MG63 (cell line): ENCODE data around the gene DYNC2LI1. TPM values are rescaled to one million over a fixed set of nuclear protein-coding genes. Genes with fewer than 3 reads are reported as not detected.
"Not testable (repeated sequence)": the region's sequence is repeated elsewhere in the genome, so short reads cannot be mapped to it uniquely, and the experiment has no call there.

Experiments used
- DNase-seq: peaks from one replicate; pipeline ENCODE4 v3.0.0-alpha.2; 2020
- H3K27me3 ChIP-seq: fragments of 250-450 bp; sonication (Bioruptor Pico); 2 replicates; pipeline ENCODE4 v1.5.1; 2020; ENCODE audit warnings: mild to moderate bottlenecking, moderate library complexity
- H3K36me3 ChIP-seq: fragments of 250-450 bp; sonication (Bioruptor Pico); 2 replicates; pipeline ENCODE4 v1.5.1; 2020; ENCODE audit warnings: mild to moderate bottlenecking, moderate library complexity
- H3K4me3 ChIP-seq: fragments of 250-450 bp; sonication (Bioruptor Pico); 2 replicates; pipeline ENCODE4 v1.5.1; 2020; ENCODE audit warnings: mild to moderate bottlenecking, moderate library complexity
- H3K9me3 ChIP-seq: fragments of 250-450 bp; sonication (Bioruptor Pico); 2 replicates; pipeline ENCODE4 v1.5.1; 2020; ENCODE audit warnings: mild to moderate bottlenecking, moderate library complexity
- total RNA-seq: library from RNA; depleted of rRNA; stranded (reverse); fragments of >200 nt; shearing (Covaris generic); gene quantifications from 2 replicates; pipeline ENCODE4 v1.2.3, GENCODE V29; 2014; ENCODE audit warnings: low replicate concordance; rRNA removed

Gene DYNC2LI1
- 22.4 and 22.5 TPM in 2 replicates for total RNA-seq

DNA sequence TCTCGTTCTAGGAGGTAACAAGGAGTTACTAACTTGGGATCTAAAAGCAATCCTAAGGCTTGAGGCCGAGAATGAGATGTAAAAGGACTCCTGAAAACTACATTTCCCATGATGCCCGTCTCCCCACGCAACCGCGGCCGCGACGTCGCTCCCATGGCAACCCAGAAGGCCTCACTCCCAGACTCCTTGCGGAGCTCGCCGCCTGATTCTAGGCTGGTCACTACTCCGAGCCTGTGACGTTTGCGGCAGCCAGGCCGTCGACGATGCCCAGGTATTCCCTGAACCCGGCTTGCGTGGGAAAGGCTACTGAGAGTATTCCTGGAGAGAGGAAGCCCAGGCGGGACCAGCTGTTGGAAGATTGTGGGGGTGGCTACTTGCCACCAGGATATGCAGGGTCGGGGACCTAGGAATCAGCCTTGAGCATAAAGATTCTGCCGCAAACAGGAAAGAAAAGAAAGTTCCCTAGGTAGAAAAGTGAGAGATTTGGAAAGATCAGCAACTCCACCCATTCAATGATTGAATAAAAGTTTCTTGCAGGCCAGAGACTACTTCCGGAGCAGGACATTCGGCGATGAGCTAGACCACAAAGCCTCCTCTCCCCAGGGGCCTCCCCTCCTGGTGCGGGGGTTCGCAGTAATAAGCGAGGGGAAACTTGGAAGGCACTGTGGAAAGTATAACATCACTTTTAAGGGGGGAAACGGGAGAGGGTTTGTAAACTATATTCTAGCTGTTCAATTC lies at the start of gene DYNC2LI1:
TSS of gene DYNC2LI1 (plus strand) at position 164 of the 738 bp plus-strand sequence. CDS start at position 264, 100 bp downstream.
- H3K36me3 ChIP-seq, result no peaks in the 10 kb centered on the region; the same call in 1 of the 2 replicates
- H3K27me3 ChIP-seq, result no peaks in the 10 kb centered on the region
- no peaks in the 10 kb centered on the region for H3K9me3 ChIP-seq
- peak within 1 kb of the TSS; percentile 92 for H3K4me3 ChIP-seq
- DNase-seq, result peak; percentile 93

DNA sequence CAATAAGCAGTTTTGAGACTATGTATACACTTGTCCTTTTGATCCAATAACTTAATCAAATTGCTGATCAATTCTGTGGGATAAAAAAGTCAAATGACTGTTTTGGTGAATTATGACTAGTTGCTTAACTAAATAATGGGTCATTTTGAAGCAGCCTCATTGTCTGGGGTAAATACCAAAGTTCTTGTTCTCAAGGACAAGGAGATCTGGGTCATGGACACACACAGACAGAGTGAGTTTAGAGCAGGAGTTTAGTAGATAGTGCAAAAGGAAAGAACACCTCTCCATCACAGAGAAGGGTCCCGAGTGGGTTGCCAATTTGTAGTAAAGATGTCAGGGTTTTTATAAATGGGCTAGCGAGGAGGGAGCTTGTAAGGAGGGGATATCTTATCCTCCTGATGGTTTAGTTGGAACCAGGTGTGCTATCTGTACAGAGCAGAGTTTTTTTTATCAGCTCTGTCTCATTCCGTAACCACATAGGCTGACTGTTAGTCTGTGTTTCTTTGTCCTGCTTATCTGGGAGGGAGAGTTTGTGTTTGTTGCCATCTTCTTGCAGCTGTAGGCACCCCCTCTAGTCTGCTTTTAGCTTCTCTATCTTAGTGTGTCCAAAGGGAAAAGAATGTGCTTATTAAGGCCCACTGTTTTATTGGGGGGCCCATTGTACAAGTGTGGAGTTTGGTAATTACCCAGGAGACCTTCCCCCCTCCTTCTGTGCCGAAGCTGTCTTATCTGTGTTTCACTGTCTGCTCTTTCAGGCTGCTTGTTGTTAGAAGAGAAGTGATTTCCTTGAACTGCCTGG lies 48.9 kb upstream of the DYNC2LI1 start:
- no peak for DNase-seq
- H3K4me3 ChIP-seq, result no peak overlapping the region

DNA sequence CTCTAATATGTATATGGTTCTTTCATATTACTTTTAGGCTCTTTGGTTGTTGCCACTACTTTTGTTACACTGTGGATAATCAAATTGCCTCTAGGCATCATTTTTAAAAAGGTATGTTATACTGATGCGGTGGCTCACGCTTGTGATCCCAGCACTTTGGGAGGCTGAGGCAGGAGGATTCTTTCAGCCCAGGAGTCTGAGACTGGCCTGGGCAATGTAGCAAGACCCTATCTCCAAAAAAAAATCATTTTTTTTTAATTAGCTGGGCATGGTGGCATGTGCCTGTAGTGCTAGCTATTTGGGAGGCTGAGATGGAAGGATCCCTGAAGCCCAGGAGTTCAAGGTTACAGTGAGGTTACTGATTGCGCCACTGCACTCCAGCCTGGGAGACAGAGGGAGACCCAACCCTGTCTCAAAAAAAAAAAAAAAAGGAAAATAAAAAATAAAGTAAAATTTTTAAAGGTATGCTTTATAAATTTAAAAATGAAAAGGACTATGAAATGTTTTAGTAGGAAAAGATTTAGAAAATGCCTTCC lies 48.1 kb upstream of the DYNC2LI1 start:
- DNase-seq, result no peak

More for the DNA sequence above, 48.9 kb upstream of the DYNC2LI1 start:
- no peaks in the 10 kb centered on the region for H3K36me3 ChIP-seq
- no peaks in the 10 kb centered on the region for H3K9me3 ChIP-seq
- no peaks in the 10 kb centered on the region for H3K27me3 ChIP-seq

DNA sequence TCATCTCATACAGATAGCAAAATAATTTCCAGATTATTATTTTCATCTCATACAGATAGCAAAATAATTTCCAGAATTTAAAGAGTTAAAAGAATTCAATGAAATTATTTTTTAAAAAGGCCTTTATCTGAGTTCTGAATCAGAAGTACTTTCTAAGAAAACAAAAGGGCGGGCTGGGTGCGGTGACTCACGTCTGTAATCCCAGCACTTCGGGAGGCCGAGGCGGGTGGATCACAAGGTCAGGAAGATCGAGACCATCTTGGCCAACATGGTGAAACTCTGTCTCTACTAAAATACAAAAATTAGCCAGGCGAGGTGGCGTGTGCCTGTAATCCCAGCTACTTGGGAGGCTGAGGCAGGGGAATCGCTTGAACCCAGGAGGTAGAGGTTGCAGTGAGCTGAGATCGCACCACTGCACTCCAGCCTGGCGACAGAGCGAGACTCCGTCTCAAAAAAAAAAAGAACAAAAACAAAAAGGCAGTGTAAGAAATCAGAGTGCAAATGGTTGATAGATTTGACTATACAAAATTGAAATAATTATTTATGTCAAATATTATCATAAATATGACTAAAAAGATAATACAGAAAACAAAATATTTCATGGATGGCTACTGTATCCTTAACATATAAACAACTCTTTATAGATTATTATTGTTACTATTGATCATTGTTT lies 46.7 kb upstream of the DYNC2LI1 start:
- not testable (repeated sequence) for H3K27me3 ChIP-seq, H3K9me3 ChIP-seq, H3K36me3 ChIP-seq, H3K4me3 ChIP-seq, DNase-seq

More for the DNA sequence above, 48.1 kb upstream of the DYNC2LI1 start:
- Histone ChIP-seq H3K9me3 (no peaks in the 10 kb centered on the region), H3K36me3 (no peaks in the 10 kb centered on the region), H3K4me3 (no peak overlapping the region), H3K27me3 (no peaks in the 10 kb centered on the region)

DNA sequence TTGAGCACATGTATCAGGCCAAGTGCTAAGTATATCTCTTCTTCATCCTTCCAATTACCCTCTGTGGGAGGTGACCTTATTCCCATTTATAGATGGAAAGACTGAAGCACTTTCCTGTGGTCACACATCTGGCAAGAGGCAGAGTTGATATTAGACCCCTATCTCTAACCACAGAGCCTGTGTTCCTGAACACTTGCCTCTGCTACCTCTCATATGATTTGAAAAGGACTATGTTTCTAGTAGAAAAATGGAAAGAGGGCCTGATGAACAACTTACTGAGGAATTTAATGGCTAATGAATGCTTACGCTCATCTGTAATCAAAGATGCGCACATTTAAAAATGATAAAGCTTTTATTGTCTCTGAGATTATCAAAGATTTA lies 46.2 kb upstream of the DYNC2LI1 start:
- DNase-seq, result no peak
- H3K9me3 ChIP-seq, result no peaks in the 10 kb centered on the region
- no peaks in the 10 kb centered on the region for H3K36me3 ChIP-seq
- H3K4me3 ChIP-seq, result no peak overlapping the region
- no peaks in the 10 kb centered on the region for H3K27me3 ChIP-seq

DNA sequence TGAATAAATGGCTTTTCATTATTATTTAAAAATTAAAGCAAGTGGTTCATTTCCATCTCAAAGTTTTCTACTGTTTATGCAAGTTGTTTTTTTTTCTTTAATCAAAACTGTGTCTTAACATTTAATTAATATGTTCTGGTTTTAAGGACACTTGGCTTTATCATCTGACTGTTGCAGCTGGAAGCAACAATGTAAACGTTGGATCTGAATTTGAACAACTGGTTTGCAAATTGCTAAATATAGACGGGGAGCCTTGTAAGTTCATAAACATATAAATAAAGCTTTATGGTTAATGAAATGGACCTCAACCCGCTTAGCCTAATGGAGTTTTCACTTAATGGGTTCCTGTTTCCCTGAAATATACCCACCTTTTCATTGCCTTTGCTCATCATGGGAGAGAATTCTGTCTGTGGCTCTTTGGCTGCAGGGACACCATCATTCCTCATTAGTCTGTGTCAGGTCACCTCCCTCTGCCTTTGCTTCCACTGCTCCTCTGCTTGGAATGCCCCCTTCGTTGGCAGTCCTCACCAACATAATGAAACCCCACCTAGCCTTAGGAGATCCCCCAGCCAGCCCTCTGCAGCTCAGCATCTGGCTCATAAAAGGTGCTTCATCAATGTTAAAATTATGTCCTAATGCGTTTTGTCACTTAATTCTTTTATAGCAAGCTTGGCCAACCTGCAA lies 44.2 kb upstream of the DYNC2LI1 start:
- Histone ChIP-seq H3K4me3 (no peak overlapping the region), H3K9me3 (no peaks in the 10 kb centered on the region), H3K27me3 (no peaks in the 10 kb centered on the region), H3K36me3 (no peaks in the 10 kb centered on the region)
- DNase-seq, result no peak

DNA sequence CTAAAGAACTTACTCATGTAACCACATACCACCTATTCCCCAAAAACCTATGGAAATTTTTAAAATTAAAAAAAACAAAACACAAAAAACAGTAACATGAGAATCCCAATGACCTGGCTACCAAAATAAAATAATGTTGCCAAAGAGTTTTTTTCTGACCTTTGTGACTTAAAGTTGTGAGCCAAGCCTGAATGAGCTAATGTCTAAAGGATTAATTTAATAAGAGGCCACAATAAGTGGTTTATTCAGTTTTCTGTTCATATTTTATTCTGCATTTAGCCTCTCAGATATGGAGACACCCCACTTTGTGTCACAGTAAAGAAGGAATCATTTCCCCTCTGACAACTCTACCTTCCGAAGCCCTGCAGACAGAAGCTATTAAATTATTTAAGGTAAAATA lies 42.6 kb upstream of the DYNC2LI1 start:
- Histone ChIP-seq H3K27me3 (no peaks in the 10 kb centered on the region), H3K36me3 (no peaks in the 10 kb centered on the region), H3K9me3 (no peaks in the 10 kb centered on the region), H3K4me3 (no peak overlapping the region)
- DNase-seq, result no peak

DNA sequence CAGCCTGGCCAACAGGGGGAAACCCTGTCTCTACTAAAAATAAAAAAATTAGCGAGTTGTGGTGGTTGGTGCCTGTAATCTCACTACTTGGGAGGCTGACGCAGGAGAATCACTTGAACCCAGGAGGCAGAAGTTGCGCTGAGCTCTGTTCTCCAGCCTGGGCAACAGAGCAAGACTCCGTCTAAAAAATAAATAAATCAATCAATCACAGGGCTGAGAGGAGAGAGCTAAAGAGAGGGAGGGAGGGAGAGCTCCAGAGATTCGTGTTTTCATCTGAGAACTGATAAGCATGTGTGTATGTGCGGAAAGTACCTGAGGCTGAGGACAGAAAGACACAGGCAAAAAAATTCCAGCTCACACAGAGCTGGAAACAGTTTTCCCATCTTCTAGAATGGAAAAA lies 37.2 kb upstream of the DYNC2LI1 start:
- Histone ChIP-seq H3K4me3 (no peak overlapping the region), H3K36me3 (no peaks in the 10 kb centered on the region), H3K27me3 (no peaks in the 10 kb centered on the region), H3K9me3 (no peaks in the 10 kb centered on the region)
- DNase-seq, result no peak

DNA sequence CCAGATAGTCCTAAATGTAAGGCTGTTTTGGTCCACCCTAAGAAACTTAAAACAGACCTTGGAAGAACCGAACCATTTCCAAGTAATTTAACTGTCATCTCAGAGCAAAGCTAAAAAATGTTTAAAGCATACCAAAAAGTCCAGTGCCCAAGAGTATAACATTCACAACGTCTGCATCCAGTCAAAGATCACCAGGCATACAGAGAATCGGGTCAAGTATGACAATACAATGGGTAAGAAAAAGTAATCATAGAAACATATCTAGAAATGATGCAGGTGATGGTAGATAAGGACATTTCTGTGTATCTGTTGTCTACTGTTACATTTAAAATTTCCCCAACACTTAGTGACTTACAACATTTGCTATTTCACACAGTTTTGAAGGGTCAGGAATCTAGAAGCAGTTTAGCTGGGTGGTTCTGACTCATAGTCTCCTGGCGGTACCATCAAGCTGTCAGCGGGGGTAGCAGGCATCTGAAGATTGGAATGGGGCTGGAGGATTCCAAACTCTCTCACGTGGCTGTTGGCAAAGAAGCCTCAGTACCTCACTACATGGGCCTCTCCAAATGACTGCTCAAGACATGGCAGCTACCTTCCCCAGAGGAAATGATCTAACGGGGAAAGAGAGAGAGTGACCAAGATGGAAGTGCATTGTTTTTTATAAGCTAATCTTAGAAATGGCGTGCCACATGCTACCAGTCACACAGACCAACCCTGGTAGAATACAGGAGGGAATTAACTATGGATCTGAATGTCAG lies 36.6 kb upstream of the DYNC2LI1 start:
- no peaks in the 10 kb centered on the region for H3K9me3 ChIP-seq
- H3K4me3 ChIP-seq, result no peak overlapping the region
- no peaks in the 10 kb centered on the region for H3K36me3 ChIP-seq
- peak; percentile 85 for DNase-seq
- no peaks in the 10 kb centered on the region for H3K27me3 ChIP-seq

DNA sequence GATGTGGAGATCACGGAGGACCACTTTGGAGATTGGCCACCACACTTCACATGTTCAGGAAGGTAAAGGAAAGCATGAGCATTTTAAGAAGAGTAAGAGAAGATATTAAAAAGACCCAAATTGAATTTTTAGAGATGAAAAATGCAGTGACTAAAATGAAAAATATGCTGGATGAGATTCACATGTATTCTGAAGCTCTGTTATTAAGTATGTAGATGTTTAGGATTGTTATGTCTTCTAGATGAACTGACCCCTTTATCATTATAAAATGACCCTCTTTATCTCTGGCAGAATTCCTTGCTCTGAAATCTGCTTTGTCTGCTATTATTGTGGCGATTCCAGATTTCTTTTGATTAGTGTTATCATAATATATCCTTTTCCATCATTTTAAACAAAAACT lies 36.0 kb upstream of the DYNC2LI1 start:
- Histone ChIP-seq H3K9me3 (no peaks in the 10 kb centered on the region), H3K36me3 (no peaks in the 10 kb centered on the region), H3K27me3 (no peaks in the 10 kb centered on the region), H3K4me3 (no peak overlapping the region)
- no peak for DNase-seq

DNA sequence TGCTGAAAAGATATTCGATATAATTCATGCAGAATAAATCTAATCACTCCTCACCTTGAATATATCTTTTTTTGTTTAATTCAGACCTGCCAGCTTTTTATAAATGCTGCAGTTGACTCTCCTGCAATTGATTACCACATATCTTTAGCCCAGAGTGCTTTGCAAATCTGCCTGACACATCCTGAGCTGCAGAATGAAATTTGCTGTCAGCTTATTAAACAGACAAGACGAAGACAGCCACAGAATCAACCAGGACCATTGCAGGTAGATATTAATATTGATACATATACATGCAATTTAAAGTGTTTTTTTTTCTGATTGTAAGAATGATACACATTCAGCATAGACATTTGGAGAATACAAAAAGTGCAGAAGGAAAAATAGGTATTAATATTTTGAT lies 35.6 kb upstream of the DYNC2LI1 start:
- H3K4me3 ChIP-seq, result no peak overlapping the region
- no peak for DNase-seq
- H3K27me3 ChIP-seq, result no peaks in the 10 kb centered on the region
- no peaks in the 10 kb centered on the region for H3K36me3 ChIP-seq
- no peaks in the 10 kb centered on the region for H3K9me3 ChIP-seq

DNA sequence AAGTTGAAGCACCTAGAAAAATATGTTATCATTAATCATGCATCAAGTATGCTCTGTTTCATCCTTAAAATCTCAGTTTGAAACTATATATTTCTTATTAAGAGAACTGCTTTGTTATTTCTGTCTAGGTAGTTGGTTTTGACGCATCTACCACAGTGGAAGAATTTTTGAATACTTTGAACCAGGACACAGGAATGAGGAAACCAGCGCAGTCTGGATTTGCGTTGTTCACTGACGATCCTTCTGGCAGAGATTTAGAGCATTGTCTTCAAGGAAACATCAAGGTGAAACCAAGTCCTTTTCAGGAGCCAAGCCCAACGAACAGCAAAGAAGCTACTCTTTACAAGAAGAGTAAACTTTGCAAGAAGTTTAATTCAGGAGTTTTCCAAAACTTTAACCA lies 30.1 kb upstream of the DYNC2LI1 start:
- Histone ChIP-seq H3K9me3 (no peaks in the 10 kb centered on the region), H3K36me3 (no peaks in the 10 kb centered on the region), H3K4me3 (no peak overlapping the region), H3K27me3 (no peaks in the 10 kb centered on the region)
- DNase-seq, result no peak

DNA sequence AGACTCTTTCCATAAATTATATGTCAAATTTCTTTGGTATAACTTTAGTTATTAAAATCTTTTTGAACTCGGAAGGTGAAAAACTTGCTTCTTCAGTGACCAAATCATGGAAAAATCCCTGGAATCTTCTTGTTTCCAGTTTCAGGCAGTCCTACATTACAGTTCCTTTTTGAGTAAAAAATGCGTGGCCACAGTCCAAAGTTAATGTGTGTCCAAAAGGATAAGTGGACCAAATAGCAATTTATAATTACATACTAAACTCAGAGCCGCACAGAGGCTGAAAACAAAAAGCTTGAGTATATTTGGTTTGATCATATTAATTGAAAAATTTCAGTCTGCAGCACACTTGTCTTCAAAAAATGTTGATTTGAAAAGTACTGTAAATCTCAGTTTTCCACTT lies 28.4 kb upstream of the DYNC2LI1 start:
- Histone ChIP-seq H3K9me3 (no peaks in the 10 kb centered on the region), H3K36me3 (no peaks in the 10 kb centered on the region), H3K4me3 (no peak overlapping the region), H3K27me3 (no peaks in the 10 kb centered on the region)
- no peak for DNase-seq

DNA sequence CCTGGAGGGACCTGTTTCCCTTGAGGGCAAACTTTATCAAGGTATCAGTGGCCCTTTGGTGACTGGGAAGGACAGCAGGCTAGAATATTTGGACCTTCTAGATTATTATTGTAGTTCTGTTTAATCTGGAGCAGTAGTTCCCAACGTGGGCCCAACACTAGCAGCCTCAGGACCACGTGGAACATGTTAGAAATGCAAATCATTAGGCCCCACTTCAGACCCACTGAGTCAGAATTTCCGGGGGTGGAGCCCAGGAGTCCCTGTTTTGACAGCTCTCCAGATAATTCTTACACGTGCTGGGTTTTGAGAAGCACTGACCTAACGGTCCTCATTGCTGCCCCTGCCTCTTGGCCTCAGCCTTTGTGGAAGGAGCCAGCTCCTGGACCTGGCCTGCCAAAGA lies 25.5 kb upstream of the DYNC2LI1 start:
- Histone ChIP-seq H3K9me3 (no peaks in the 10 kb centered on the region), H3K36me3 (no peaks in the 10 kb centered on the region), H3K4me3 (no peak overlapping the region), H3K27me3 (no peaks in the 10 kb centered on the region)
- DNase-seq, result no peak

DNA sequence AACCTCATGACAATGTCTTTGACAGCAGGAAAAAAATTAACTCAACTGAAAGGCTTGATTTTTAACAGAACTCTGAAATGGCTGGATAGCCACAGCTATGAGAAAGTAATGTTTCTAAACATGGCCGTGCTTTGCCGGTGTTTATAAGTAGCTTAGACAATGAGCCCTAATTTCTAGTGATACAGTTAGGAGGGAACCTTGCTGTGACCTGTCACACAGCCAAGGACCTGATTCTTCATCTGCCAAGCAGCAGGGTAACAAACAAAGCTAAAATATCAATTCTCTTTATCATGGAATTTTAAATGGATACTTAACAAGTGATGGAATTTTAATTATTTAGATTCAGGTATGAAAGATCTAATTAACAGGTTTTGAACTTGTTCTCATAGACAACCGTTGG lies 24.3 kb upstream of the DYNC2LI1 start:
- DNase-seq, result no peak
- Histone ChIP-seq H3K9me3 (no peaks in the 10 kb centered on the region), H3K36me3 (no peaks in the 10 kb centered on the region)

DNA sequence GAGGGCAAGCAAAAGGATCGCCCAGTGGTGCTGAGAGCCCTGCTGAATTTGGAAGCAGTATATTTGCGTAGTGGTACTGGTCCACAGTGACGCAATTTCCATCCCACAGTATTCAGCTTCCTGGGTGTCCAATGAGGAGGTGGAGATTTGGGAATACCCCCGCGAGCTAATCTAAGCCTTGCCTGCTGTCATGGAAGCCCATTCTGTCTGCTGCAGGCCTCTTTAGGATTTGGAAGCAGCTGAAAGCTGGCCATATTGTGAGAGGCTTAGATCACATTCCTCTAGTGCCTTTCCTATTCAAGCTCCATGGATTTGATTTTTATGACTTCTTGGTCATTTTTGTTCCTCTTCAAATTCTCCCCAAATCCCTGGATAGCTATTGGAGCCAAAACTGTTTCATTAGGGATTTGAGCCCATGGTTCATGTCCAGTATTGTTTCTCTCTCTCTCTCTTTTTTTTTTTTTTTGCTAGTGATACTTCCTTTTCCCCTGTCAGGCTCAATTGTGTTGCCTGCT lies 22.3 kb upstream of the DYNC2LI1 start:
- H3K36me3 ChIP-seq, result no peaks in the 10 kb centered on the region
- H3K9me3 ChIP-seq, result no peaks in the 10 kb centered on the region
- no peak overlapping the region for H3K4me3 ChIP-seq
- DNase-seq, result no peak
- H3K27me3 ChIP-seq, result no peaks in the 10 kb centered on the region

More for the DNA sequence above, 24.3 kb upstream of the DYNC2LI1 start:
- Histone ChIP-seq H3K4me3 (no peak overlapping the region), H3K27me3 (no peaks in the 10 kb centered on the region)
